Endothelial cell of umbilical vein (primary cell): Measurements from ENCODE around the gene IGHMBP2.

Experiments
- EZH2 ChIP-seq: IDR thresholded peaks from 2 replicates; pipeline ENCODE4 v1.6.1; 2012; ENCODE audit warnings: borderline replicate concordance, low read depth, mild to moderate bottlenecking, moderate library complexity, low read length, inconsistent platforms; ENCODE audit not compliant: severe bottlenecking
- FOS ChIP-seq: IDR thresholded peaks from 2 replicates; pipeline ENCODE4 v1.6.1; 2011; ENCODE audit warnings: mild to moderate bottlenecking, low read length, moderate library complexity, borderline replicate concordance; ENCODE audit not compliant: insufficient read depth
- GATA2 ChIP-seq: IDR thresholded peaks from 2 replicates; pipeline ENCODE4 v1.7.0; 2011; ENCODE audit warnings: low read depth, mild to moderate bottlenecking, moderate library complexity, mixed read lengths, low read length; ENCODE audit not compliant: insufficient read length, insufficient read depth
- JUN ChIP-seq: IDR thresholded peaks from 2 replicates; pipeline ENCODE4 v1.6.1; 2011; ENCODE audit warnings: borderline replicate concordance, low read depth; ENCODE audit not compliant: insufficient read length, insufficient read depth
- MYC ChIP-seq: IDR thresholded peaks from one replicate; pipeline ENCODE4 v1.6.1; 2011; ENCODE audit warnings: mild to moderate bottlenecking, low read depth, low read length
- POLR2A ChIP-seq: IDR thresholded peaks from 2 replicates; pipeline ENCODE4 v1.6.1; 2012; ENCODE audit warnings: low read depth, mild to moderate bottlenecking, control low read depth, low read length
- POLR2AphosphoS5 ChIP-seq: IDR thresholded peaks from 2 replicates; pipeline ENCODE4 v1.6.1; 2012; ENCODE audit warnings: low read depth, mild to moderate bottlenecking, control low read depth, low read length, moderate library complexity; ENCODE audit not compliant: insufficient read depth
- TF ChIP-seq, protein P1 (sequence below), 2 donors: IDR thresholded peaks; 1 replicate in 1 of 2; 2 replicates in 1 of 2; pipeline ENCODE4 v1.5.1; 2011; ENCODE audit warnings: low read length in 2 of 2, mild to moderate bottlenecking in 2 of 2, moderate library complexity in 2 of 2, control low read depth in 1 of 2, inconsistent platforms in 1 of 2, low read depth in 1 of 2; ENCODE audit not compliant: insufficient read depth in 1 of 2; ENCODE audit errors: extremely low read depth in 1 of 2
- TF ChIP-seq, protein P2 (sequence below): IDR thresholded peaks from 2 replicates; pipeline ENCODE4 v1.6.1; 2011; ENCODE audit not compliant: insufficient read depth, insufficient read length

DNA sequence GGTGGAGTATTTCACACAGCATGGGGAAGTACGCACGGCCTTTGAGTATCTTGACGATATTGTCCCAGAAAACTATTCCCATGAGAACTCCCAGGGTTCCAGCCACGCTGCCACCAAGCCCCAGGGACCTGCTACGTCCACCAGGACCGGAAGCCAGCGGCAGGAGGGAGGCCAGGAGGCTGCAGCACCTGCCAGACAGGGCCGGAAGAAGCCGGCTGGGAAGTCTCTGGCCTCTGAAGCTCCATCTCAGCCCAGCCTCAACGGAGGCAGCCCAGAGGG, 32.6 kb downstream of the IGHMBP2 start:
- TF ChIP-seq, protein P1, sequence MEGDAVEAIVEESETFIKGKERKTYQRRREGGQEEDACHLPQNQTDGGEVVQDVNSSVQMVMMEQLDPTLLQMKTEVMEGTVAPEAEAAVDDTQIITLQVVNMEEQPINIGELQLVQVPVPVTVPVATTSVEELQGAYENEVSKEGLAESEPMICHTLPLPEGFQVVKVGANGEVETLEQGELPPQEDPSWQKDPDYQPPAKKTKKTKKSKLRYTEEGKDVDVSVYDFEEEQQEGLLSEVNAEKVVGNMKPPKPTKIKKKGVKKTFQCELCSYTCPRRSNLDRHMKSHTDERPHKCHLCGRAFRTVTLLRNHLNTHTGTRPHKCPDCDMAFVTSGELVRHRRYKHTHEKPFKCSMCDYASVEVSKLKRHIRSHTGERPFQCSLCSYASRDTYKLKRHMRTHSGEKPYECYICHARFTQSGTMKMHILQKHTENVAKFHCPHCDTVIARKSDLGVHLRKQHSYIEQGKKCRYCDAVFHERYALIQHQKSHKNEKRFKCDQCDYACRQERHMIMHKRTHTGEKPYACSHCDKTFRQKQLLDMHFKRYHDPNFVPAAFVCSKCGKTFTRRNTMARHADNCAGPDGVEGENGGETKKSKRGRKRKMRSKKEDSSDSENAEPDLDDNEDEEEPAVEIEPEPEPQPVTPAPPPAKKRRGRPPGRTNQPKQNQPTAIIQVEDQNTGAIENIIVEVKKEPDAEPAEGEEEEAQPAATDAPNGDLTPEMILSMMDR (IDR thresholded peaks at IDR 0.05; ENCODE audit: extremely low read depth in 1 of 2, insufficient read depth in 1 of 2, low read depth in 1 of 2, low read length in 2 of 2) = no peak
- TF ChIP-seq POLR2A = no peak
- no peak for TF ChIP-seq EZH2
- no peak for TF ChIP-seq JUN
- TF ChIP-seq MYC = no peak
- no peak for TF ChIP-seq GATA2
- no peak for TF ChIP-seq POLR2AphosphoS5
- TF ChIP-seq, protein P2, sequence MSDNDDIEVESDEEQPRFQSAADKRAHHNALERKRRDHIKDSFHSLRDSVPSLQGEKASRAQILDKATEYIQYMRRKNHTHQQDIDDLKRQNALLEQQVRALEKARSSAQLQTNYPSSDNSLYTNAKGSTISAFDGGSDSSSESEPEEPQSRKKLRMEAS = no peak
- no peak for TF ChIP-seq FOS
